Thyroid gland (tissue), 4 donors: ENCODE data around the gene APOL2.

Experiments used
- CTCF ChIP-seq, 6 experiments: fragments of 200-600 bp in 3 of 6; fragments of 450-650 bp in 3 of 6; sonication (generic) in 3 of 6; IDR thresholded peaks; one replicate each; pipeline ENCODE4 v1.5.1; 2016 to 2019; ENCODE audit warnings: antibody characterized with exemption in 6 of 6, mild to moderate bottlenecking in 2 of 6, inconsistent platforms in 1 of 6, moderate library complexity in 1 of 6
- POLR2A ChIP-seq, 2 donors: fragments of 450-650 bp; IDR thresholded peaks; one replicate each; pipeline ENCODE4 v1.6.1; 2017; ENCODE audit warnings: antibody characterized with exemption in 2 of 2, mild to moderate bottlenecking in 2 of 2, moderate library complexity in 1 of 2

- TF ChIP-seq CTCF (IDR thresholded peaks at IDR 0.05): no peak
- TF ChIP-seq POLR2A (IDR thresholded peaks at IDR 0.05): no peak
Observed at GRCh38 chr22:36191106-36191836, 48.1 kb downstream of the APOL2 start.
